ENCODE results near the gene IGSF6. TPM values are rescaled to one million over a fixed set of nuclear protein-coding genes. Genes with fewer than 3 reads are reported as not detected.

Gene IGSF6
- total and polyA plus RNA-seq, 2 of the 13 experiments (the other 11 are each of a cell fraction or from before 2014, with no cell fraction given), result not detected

- TF ChIP-seq ZNF597 (CRISPR knock-in tag; IDR thresholded peaks at IDR 0.05) (no peak; the same call in 1 of the 2 replicates), RFXAP (CRISPR knock-in tag; IDR thresholded peaks at IDR 0.05; ENCODE audit: borderline replicate concordance) (peak; percentile 97; the same call in 1 of the 2 replicates), GABPB1 (CRISPR knock-in tag; IDR thresholded peaks at IDR 0.05) (peak; percentile 98), ZFP82 (CRISPR knock-in tag; IDR thresholded peaks at IDR 0.05; ENCODE audit: borderline replicate concordance) (peak; percentile 97), ZNF10 (CRISPR knock-in tag; IDR thresholded peaks at IDR 0.05; ENCODE audit: borderline replicate concordance, low read depth) (no peak), PRDM15 (CRISPR knock-in tag; IDR thresholded peaks at IDR 0.05) (peak; percentile 41), AGO2 (optimal IDR thresholded peaks at IDR 0.05; ENCODE audit: low read depth, low read length) (peak; percentile 70), GLI4 (CRISPR knock-in tag; IDR thresholded peaks at IDR 0.05; ENCODE audit: borderline replicate concordance) (peak; percentile 98), SP2 (CRISPR knock-in tag; IDR thresholded peaks at IDR 0.05) (peak; percentile 94), ZNF383 (CRISPR knock-in tag; IDR thresholded peaks at IDR 0.05; ENCODE audit: borderline replicate concordance) (0 out of 2 replicates have a peak, but pooled peaks have one; percentile 89), THAP11 (CRISPR knock-in tag; IDR thresholded peaks at IDR 0.05) (peak; percentile 96), TFAP4 (IDR thresholded peaks at IDR 0.05; ENCODE audit: borderline replicate concordance, low read depth) (peak; percentile 76; the same call in 1 of the 2 replicates), RNF2 (conservative IDR thresholded peaks at IDR 0.05; ENCODE audit: low read depth) (peak; percentile 92), TOPORS (CRISPR knock-in tag; IDR thresholded peaks at IDR 0.05) (peak; percentile 97; the same call in 1 of the 2 replicates), CEBPB (IDR thresholded peaks at IDR 0.05; ENCODE audit: borderline replicate concordance, low read depth, low read length) (no peak), MZF1 (CRISPR knock-in tag; IDR thresholded peaks at IDR 0.05; ENCODE audit: borderline replicate concordance) (peak; percentile 90; the same call in 1 of the 2 replicates), NKX3-1 (CRISPR knock-in tag; IDR thresholded peaks at IDR 0.05) (no peak; the same call in 1 of the 2 replicates), ZBTB44 (CRISPR knock-in tag; IDR thresholded peaks at IDR 0.05) (peak; percentile 96), RBFOX2 (IDR thresholded peaks at IDR 0.05; ENCODE audit: low read depth, low read length) (peak; percentile 99), FOXK2 (IDR thresholded peaks at IDR 0.05) (no peak), ATF7 (IDR thresholded peaks at IDR 0.05) (no peak), ATF7 (CRISPR knock-in tag; IDR thresholded peaks at IDR 0.05) (peak; percentile 84)
Observed at GRCh38 chr16:21599122-21600030, 53.0 kb downstream of the IGSF6 start, which contains the start of gene METTL9 (continued).
